Liver (tissue), 3 donors: ENCODE measurements around the gene GRB14.

Experiments
- EGR1 ChIP-seq, 2 donors: IDR thresholded peaks; 2 replicates each; pipeline ENCODE4 v1.6.1; 2016 to 2018; ENCODE audit warnings: antibody characterized with exemption in 2 of 2, low read depth in 2 of 2
- FOXA1 ChIP-seq: IDR thresholded peaks from 2 replicates; pipeline ENCODE4 v1.6.1; 2016; ENCODE audit warnings: antibody characterized with exemption
- JUND ChIP-seq, 2 donors: IDR thresholded peaks; 2 replicates each; pipeline ENCODE4 v1.6.1; 2016; ENCODE audit warnings: antibody characterized with exemption in 2 of 2
- RAD21 ChIP-seq, 2 donors: IDR thresholded peaks; 2 replicates each; pipeline ENCODE4 v1.6.1; 2016; ENCODE audit warnings: antibody characterized with exemption in 2 of 2, mild to moderate bottlenecking in 2 of 2
- RXRA ChIP-seq, 2 donors: IDR thresholded peaks; 2 replicates each; pipeline ENCODE4 v1.6.1; 2017 to 2018; ENCODE audit warnings: antibody characterized with exemption in 2 of 2, mild to moderate bottlenecking in 1 of 2
- SP1 ChIP-seq: IDR thresholded peaks from 2 replicates; pipeline ENCODE4 v1.6.1; 2018; ENCODE audit warnings: antibody characterized with exemption, mild to moderate bottlenecking
- TAF1 ChIP-seq: conservative IDR thresholded peaks from 2 replicates; pipeline ENCODE4 v1.6.1; 2016; ENCODE audit warnings: antibody characterized with exemption, mild to moderate bottlenecking
- YY1 ChIP-seq: IDR thresholded peaks from 2 replicates; pipeline ENCODE4 v1.6.1; 2016; ENCODE audit warnings: antibody characterized with exemption, mild to moderate bottlenecking
- TF ChIP-seq, protein P1 (sequence below): fragments of 150-350 bp; IDR thresholded peaks from 2 replicates; pipeline ENCODE4 v1.5.1; 2017; ENCODE audit warnings: improper control_type of control experiment, low read depth, low read length; ENCODE audit not compliant: missing input control
- TF ChIP-seq, protein P2 (sequence below): IDR thresholded peaks from 2 replicates; pipeline ENCODE4 v1.6.1; 2016; ENCODE audit warnings: antibody characterized with exemption
- TF ChIP-seq, protein P3 (sequence below): IDR thresholded peaks from 2 replicates; pipeline ENCODE4 v1.6.1; 2016; ENCODE audit warnings: antibody characterized with exemption, mild to moderate bottlenecking
- TF ChIP-seq, protein P4 (sequence below): IDR thresholded peaks from 2 replicates; pipeline ENCODE4 v1.6.1; 2016; ENCODE audit warnings: antibody characterized with exemption
- TF ChIP-seq, protein P5 (sequence below): IDR thresholded peaks from 2 replicates; pipeline ENCODE4 v1.6.1; 2016; ENCODE audit warnings: antibody characterized with exemption
- donor health status: healthy.
- donor health status: healthy.

DNA sequence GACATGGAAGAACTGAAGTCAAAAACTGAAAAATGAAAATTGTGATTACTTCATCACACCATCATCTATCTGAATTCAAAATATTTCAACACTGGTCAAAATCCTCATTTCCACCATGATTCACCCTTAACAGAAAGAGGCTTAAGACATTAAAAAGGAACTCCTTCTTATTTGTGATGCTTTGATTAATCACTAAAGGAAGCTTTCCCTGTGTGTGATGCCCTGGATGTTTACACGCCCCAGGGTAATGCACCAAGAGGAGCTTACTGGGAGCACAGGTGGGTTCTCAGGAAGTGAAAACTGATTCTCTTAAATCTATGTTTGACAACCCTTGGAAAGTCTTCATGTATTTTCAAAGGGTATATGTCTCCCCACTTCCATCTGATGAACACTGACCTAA lies 11.5 kb downstream of the GRB14 start:
- TF ChIP-seq, protein P1, sequence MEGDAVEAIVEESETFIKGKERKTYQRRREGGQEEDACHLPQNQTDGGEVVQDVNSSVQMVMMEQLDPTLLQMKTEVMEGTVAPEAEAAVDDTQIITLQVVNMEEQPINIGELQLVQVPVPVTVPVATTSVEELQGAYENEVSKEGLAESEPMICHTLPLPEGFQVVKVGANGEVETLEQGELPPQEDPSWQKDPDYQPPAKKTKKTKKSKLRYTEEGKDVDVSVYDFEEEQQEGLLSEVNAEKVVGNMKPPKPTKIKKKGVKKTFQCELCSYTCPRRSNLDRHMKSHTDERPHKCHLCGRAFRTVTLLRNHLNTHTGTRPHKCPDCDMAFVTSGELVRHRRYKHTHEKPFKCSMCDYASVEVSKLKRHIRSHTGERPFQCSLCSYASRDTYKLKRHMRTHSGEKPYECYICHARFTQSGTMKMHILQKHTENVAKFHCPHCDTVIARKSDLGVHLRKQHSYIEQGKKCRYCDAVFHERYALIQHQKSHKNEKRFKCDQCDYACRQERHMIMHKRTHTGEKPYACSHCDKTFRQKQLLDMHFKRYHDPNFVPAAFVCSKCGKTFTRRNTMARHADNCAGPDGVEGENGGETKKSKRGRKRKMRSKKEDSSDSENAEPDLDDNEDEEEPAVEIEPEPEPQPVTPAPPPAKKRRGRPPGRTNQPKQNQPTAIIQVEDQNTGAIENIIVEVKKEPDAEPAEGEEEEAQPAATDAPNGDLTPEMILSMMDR = no peak
- no peak for TF ChIP-seq JUND (IDR thresholded peaks at IDR 0.05)
- TF ChIP-seq RXRA (IDR thresholded peaks at IDR 0.05) = no peak
- TF ChIP-seq, protein P2, sequence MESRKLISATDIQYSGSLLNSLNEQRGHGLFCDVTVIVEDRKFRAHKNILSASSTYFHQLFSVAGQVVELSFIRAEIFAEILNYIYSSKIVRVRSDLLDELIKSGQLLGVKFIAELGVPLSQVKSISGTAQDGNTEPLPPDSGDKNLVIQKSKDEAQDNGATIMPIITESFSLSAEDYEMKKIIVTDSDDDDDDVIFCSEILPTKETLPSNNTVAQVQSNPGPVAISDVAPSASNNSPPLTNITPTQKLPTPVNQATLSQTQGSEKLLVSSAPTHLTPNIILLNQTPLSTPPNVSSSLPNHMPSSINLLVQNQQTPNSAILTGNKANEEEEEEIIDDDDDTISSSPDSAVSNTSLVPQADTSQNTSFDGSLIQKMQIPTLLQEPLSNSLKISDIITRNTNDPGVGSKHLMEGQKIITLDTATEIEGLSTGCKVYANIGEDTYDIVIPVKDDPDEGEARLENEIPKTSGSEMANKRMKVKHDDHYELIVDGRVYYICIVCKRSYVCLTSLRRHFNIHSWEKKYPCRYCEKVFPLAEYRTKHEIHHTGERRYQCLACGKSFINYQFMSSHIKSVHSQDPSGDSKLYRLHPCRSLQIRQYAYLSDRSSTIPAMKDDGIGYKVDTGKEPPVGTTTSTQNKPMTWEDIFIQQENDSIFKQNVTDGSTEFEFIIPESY = no peak
- TF ChIP-seq, protein P3, sequence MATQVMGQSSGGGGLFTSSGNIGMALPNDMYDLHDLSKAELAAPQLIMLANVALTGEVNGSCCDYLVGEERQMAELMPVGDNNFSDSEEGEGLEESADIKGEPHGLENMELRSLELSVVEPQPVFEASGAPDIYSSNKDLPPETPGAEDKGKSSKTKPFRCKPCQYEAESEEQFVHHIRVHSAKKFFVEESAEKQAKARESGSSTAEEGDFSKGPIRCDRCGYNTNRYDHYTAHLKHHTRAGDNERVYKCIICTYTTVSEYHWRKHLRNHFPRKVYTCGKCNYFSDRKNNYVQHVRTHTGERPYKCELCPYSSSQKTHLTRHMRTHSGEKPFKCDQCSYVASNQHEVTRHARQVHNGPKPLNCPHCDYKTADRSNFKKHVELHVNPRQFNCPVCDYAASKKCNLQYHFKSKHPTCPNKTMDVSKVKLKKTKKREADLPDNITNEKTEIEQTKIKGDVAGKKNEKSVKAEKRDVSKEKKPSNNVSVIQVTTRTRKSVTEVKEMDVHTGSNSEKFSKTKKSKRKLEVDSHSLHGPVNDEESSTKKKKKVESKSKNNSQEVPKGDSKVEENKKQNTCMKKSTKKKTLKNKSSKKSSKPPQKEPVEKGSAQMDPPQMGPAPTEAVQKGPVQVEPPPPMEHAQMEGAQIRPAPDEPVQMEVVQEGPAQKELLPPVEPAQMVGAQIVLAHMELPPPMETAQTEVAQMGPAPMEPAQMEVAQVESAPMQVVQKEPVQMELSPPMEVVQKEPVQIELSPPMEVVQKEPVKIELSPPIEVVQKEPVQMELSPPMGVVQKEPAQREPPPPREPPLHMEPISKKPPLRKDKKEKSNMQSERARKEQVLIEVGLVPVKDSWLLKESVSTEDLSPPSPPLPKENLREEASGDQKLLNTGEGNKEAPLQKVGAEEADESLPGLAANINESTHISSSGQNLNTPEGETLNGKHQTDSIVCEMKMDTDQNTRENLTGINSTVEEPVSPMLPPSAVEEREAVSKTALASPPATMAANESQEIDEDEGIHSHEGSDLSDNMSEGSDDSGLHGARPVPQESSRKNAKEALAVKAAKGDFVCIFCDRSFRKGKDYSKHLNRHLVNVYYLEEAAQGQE = no peak
- TF ChIP-seq, protein P4, sequence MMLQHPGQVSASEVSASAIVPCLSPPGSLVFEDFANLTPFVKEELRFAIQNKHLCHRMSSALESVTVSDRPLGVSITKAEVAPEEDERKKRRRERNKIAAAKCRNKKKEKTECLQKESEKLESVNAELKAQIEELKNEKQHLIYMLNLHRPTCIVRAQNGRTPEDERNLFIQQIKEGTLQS = no peak
- TF ChIP-seq, protein P5, sequence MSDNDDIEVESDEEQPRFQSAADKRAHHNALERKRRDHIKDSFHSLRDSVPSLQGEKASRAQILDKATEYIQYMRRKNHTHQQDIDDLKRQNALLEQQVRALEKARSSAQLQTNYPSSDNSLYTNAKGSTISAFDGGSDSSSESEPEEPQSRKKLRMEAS = no peak
- TF ChIP-seq RAD21 (IDR thresholded peaks at IDR 0.05) = no peak
- no peak for TF ChIP-seq EGR1 (IDR thresholded peaks at IDR 0.05; ENCODE audit: low read depth in 2 of 2)
- TF ChIP-seq YY1 = no peak
- no peak for TF ChIP-seq SP1
- no peak for TF ChIP-seq TAF1
- no peak for TF ChIP-seq FOXA1
